RPMI7951 (cell line): ENCODE measurements around the gene ECEL1. TPM values are rescaled to one million over a fixed set of nuclear protein-coding genes. Genes with fewer than 3 reads are reported as not detected.
"Not testable (repeated sequence)": the region's sequence is repeated elsewhere in the genome, so short reads cannot be mapped to it uniquely, and the experiment has no call there.

Experiments
- DNase-seq: peaks from one replicate; pipeline ENCODE4 v3.0.0-alpha.2; 2012; ENCODE audit warnings: low read depth
- total RNA-seq: library from RNA; depleted of rRNA; stranded (reverse); fragments of >200 nt; shearing (Covaris generic); gene quantifications from 2 replicates; pipeline ENCODE4 v1.2.3, GENCODE V29; 2014; rRNA removed

ECEL1 gene
- not detected in 2 replicates for total RNA-seq

- no peak for DNase-seq
Observed at GRCh38 chr2:232487385-232488096, at the start of gene ECEL1. Gene ECEL1 (minus strand): TSS chr2:232487834. CDS start chr2:232486653, 1,181 bp downstream.

- no peak for DNase-seq
Observed at GRCh38 chr2:232537079-232537478, 49.4 kb upstream of the ECEL1 start.

GRCh38 chr2:232535761-232536530, 48.3 kb upstream of the ECEL1 start:
- DNase-seq: no peak

GRCh38 chr2:232534940-232535651, 47.5 kb upstream of the ECEL1 start:
- no peak for DNase-seq

GRCh38 chr2:232533944-232534710, 46.5 kb upstream of the ECEL1 start:
- no peak for DNase-seq

- DNase-seq: not testable (repeated sequence)
Observed at GRCh38 chr2:232532821-232533220, 45.2 kb upstream of the ECEL1 start.

GRCh38 chr2:232532419-232532818, 44.8 kb upstream of the ECEL1 start:
- DNase-seq: no peak

GRCh38 chr2:232530626-232531260, 43.1 kb upstream of the ECEL1 start:
- DNase-seq: no peak

GRCh38 chr2:232529806-232530547, 42.3 kb upstream of the ECEL1 start:
- DNase-seq: no peak

- DNase-seq: no peak
Observed at GRCh38 chr2:232528746-232529460, 41.3 kb upstream of the ECEL1 start.

GRCh38 chr2:232527905-232528470, 40.4 kb upstream of the ECEL1 start:
- DNase-seq: no peak

- DNase-seq: no peak
Observed at GRCh38 chr2:232526372-232526941, 38.8 kb upstream of the ECEL1 start.

GRCh38 chr2:232525791-232526371, 38.2 kb upstream of the ECEL1 start, which contains the start of gene CHRND:
Gene CHRND (plus strand): TSS chr2:232526160. CDS start chr2:232526216, 56 bp downstream.
- DNase-seq: no peak

- no peak for DNase-seq
Observed at GRCh38 chr2:232525199-232525598, 37.6 kb upstream of the ECEL1 start.

- no peak for DNase-seq
Observed at GRCh38 chr2:232524771-232525170, 37.1 kb upstream of the ECEL1 start.

- no peak for DNase-seq
Observed at GRCh38 chr2:232523682-232524597, 36.3 kb upstream of the ECEL1 start.

- no peak for DNase-seq
Observed at GRCh38 chr2:232523402-232523681, 35.7 kb upstream of the ECEL1 start.
